TTC549 (cell line): ENCODE data around the gene PNPLA4.
A peak's percentile ranks its signal among the peaks of the same experiment; 100 is the strongest.

Experiments
- FAIRE-seq: peaks from 2 replicates; lab custom pipeline; 2012; peaks lifted over from hg19 to GRCh38; lab: Jason Lieb, UNC

Gene PNPLA4

DNA sequence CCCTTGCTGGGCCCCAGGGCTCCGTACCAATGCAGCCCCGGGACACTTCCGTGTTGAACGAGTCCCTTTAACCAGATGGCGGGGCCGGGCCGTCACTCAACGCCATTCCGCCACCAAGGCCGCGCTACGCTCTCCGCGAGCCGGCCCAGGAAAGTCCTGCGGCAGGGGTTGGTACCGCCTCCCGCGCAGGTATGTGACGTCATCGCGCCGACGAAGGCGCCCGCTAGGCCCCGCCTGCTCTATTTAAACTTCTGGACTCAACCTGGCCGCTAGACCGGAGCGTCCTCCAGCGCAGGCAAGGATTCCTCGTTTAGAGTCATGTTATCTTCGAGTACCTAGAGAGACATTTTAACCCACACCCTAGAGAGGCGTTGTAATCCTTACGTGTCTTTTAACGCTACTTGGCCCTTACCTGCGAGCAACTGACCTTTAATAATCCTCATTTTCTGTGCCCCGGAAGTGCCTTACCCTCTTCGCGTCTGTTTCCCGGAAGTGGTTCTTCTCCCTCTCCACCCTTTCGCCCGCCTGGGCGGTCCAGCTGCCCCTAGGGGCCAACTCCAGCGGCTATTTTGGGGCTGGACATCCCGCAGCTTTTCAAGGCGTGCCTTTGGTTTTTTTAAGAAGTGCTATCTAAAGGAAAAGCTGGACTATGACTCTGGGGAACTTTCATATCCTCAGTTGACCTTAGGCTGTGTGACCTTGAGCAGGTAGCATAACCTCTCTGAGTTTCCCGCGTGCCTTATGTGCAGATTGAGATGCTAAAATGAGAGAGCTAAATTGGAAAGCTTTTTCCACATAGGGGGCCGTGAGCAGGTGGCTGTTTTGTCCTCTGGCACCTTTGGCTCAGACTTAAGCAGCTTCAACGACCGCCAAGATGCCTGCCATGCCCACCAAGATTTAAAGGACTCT lies at the start of gene PNPLA4:
TSS of gene PNPLA4 (minus strand) at position 155 of the 909 bp plus-strand sequence. CDS start 1,294 bp downstream, outside the sequence.
- peak; percentile 49 for FAIRE-seq

DNA sequence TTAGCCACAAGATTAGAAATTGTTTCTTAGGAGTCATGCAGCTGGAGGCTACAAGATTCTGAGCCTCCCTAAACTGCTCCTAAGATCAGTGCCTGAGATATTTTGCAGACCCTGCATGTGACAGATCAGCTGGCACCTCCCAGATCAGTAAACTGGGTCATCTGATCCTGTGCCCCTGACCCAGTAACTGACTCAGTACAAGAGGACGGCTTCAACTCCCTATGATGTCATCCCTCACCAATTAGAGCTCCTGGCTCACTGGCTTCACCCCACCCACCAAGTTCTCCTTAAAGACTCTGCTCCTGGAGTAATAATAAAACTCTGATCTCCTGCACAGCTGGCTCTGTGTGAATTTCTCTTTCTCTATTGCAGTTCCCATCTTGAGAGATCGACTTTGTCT lies 45.4 kb upstream of the PNPLA4 start:
- FAIRE-seq: no peak

- FAIRE-seq: no peak
Measured at GRCh38 chrX:7970428-7970827, 43.2 kb upstream of the PNPLA4 start.

GRCh38 chrX:7965436-7965835 lies 38.2 kb upstream of the PNPLA4 start:
- FAIRE-seq: no peak

GRCh38 chrX:7960246-7960645 lies 33.0 kb upstream of the PNPLA4 start:
- FAIRE-seq: no peak

- FAIRE-seq: no peak
Measured at GRCh38 chrX:7953446-7953845, 26.2 kb upstream of the PNPLA4 start.

- no peak for FAIRE-seq
Measured at GRCh38 chrX:7950865-7951264, 23.7 kb upstream of the PNPLA4 start.

DNA sequence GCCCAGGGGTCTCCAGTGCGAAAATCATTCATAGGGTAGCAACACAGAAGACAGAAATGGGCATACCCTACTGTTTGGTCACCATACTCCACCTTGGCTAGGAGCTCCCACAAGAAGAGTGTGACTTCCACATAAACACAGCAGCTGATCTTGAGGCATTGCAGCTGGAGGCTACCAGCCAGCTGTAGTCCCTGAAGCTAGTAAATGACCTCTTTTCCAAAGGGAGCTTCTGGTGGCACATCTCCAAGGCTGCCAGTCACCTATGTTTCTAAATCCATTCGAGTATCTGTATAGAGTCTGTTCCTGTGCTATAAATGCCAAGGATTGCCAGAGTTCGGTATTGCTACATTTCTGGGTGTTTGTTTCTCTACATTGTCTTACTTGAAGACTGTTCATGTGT lies 21.3 kb upstream of the PNPLA4 start:
- FAIRE-seq: no peak

DNA sequence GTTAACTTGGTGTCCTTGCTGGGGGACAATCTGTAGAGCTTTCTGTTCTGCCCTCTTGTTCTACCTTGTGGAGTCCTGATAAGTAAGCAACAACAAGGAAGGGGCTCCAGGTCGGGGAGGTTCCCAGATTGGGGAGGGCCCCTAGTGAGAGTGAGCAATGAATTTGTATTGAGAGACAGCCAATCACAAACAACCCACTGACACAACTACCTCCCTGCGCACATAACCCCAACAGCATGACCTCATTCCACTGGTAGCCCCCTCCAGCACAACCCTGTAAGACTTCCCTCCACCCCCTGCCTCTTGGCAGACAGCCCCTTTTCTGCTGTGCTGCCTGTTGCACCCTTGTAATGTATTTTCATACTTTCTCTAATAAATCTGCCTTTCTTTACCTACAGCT lies 19.7 kb upstream of the PNPLA4 start:
- no peak for FAIRE-seq

DNA sequence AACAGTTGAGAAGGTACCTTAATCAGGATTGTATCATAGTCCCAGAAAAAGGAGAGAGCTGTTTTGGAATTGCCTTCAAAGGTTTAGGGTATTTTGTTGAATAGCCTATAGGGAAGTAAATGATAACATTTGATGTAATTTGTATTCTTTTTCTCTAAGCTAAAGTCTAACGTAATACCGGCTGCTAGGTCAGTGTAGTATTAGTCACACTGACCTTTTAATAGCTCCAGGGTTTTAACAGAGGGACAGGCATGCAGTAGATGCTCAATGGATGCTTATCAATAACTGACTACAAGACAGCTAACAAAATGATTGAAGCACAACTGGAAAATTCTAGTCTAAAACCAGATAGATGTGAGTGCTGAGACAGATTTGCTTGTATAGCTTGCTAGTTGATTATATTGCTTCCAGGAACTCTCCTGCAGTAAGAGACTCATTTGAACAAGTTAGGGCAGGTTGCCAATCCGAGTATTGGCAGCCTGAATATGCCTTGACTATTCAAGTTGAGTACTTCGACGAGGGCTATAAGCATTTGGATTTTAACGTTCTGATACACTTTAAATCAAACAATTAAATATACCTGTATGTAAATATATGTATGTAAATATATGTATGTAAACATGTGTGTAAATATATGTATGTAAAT lies 16.5 kb upstream of the PNPLA4 start:
- no peak for FAIRE-seq

DNA sequence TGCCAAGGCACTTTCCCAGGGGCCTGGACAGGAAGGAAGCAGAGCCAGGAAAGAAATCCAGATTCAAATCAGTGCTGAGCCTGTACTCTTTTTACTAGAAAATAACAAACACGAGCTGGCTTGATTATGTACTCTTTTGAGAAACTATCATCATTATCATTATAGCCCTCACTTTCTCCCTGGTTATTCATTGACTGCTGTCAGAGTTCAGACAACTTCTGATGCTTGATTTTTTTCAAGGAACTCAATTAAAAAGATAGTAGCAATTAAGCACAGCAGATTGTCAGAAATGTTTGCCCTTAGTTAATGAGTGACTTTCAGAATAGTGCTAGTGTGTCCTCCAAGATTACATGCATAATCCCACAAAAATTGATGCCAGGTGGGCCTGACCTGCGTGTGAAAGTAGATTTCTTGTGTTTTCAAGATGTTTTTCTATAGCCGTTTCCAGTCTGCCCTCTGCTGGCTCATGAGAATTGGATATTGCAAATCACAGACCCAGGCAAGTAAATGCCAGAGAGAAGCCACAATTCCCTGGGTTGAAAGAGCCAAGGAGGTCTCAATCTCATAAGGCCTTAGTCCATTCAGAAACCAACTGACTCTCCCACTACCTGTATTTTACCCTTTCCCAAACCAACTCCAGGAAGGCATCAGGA lies 14.3 kb upstream of the PNPLA4 start:
- no peak for FAIRE-seq

DNA sequence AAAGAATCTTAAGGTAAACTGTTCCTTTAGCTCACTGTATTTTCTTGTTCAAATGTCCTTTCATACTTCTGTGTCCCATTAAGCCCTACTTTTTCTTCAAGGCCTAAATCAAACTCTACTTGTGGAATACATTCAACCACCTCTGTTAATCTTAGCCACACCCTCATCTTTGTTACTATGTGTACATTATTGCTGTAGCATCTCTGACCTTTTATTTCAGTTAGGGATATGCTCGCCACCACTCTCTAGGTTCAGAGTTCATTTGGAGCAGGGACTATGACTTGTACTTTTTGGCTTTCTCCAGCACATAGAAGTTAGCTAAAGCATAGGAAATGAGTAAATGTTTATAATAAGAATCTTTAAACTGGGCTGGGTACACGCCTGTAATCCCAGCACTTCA lies 6.8 kb upstream of the PNPLA4 start:
- FAIRE-seq: no peak

- no peak for FAIRE-seq
Measured at GRCh38 chrX:7926914-7927258, 327 bp downstream of the PNPLA4 start.

- FAIRE-seq: no peak
Measured at GRCh38 chrX:7926501-7926900, 712 bp downstream of the PNPLA4 start.

DNA sequence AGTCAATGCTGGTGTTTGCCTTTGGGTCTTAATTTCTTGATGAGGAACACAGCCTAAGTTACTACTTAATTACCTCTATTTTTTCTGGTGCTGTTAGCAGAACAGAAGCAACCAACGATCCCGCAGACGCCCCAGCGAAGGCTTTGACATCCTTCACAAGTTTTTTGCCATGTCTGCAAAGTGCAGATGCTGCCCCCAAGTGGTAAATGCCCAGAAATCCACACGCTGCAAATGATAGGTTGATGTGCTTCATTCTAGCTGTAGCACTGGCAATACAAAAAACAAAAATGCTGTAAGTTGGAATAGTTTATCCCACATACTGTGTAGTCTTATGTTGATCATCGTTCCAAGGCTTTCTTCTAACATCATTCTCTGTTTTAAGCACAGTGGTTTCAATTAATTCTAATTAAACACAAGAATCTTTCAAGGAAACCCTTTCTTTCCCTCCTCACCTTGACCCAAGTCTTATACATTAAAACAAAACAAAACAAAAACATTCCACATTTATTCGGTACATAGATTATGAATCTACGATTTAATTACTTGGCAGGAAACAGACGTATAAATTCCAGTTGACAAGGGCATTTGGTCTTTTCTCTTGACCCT lies 1.2 kb downstream of the PNPLA4 start:
- FAIRE-seq: peak; percentile 85

- no peak for FAIRE-seq
Measured at GRCh38 chrX:7921750-7922149, 5.5 kb downstream of the PNPLA4 start.

DNA sequence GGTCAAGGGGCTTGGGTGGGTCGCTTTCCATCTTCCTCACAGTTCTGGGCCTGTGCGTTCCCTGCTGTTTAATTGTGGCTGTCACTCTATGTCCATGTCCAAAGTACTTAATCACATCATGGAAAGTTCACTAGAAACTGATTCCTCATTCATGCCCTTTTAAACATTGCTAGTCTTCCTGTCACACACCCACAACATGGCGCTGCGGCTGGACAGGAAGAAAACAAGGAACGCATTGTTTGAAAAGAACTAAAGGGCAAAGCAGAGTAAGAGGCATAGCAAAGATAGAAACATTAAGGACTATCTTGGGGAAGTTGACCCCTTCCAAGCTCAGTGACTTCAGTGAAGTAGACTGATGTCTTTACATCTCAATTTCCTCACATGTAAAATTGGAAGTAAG lies 18.4 kb downstream of the PNPLA4 start:
- FAIRE-seq: no peak

GRCh38 chrX:7904562-7904961 lies 22.7 kb downstream of the PNPLA4 start:
- no peak for FAIRE-seq

GRCh38 chrX:7891928-7892327 lies 35.3 kb downstream of the PNPLA4 start:
- FAIRE-seq: no peak

DNA sequence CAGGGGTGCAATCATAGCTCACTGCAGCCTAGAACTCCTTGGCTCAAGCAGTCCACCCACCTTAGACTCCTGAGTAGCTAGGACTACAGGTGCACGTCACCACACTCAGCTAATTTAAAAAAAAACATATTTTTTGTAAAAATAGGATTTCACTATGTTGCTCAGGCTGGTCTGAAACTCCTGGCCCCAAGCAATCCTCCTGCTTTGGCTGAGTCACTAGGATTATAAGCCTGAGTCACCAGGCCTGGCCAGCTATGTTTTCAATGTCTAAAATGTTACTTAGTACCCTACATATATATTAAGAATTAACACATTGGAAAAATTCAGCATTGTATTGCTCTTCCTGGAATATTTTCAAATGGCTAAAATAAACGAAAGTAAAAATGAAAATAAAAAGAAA lies 37.5 kb downstream of the PNPLA4 start:
- FAIRE-seq: no peak

- FAIRE-seq: no peak
Measured at GRCh38 chrX:7889135-7889534, 38.1 kb downstream of the PNPLA4 start.

DNA sequence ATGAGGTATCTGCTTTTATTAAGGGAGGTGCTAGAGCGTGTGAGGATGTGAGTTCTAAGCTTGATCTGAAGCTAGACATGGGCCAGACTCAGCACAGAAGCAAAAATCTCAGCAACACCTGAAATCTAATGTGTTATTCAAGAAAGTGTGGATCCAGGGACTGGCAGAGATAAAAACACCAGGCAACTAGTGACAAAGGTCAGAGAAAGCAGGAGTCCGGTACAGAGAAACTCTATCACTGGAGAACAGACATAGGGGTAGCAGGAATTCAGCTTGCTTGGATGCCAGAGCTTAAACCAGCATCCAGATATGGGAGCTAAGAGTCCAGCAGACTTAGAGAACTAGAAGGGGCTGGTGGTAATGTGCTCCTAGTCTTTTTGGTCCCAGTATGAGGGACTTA lies 50.3 kb downstream of the PNPLA4 start:
- no peak for FAIRE-seq

DNA sequence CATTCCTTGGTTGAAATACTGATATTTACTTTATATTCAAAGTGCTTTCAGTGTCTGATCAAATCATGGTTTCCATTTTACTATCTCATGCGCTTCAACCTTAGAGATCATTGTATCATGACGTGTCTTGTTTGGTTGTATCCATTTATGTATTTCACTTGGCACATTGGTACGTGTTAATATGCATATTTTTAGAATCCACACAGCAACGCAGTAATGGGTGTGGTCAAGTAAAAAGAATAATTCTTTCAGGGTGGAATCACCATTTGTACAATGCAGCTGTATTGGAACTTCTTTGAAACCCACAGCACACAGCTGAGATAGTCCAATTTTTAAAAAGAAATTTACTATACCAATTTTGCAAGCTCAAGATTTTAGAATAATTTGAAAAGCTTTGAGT lies 55.2 kb downstream of the PNPLA4 start:
- FAIRE-seq: no peak
